B cell (primary cell): ENCODE results near the gene PRSS16. TPM values are rescaled to one million over a fixed set of nuclear protein-coding genes. Genes with fewer than 3 reads are reported as not detected.
"Not testable (repeated sequence)": the region's sequence is repeated elsewhere in the genome, so short reads cannot be mapped to it uniquely, and the experiment has no call there.

Experiments
- ATAC-seq: fragments of 200-7000 bp; cut with Tn5 transposase; one replicate; pipeline ENCODE4 v1.10.0; 2021; ENCODE audit warnings: low read depth, mild to moderate bottlenecking, moderate number of reproducible peaks, moderate library complexity
- CTCF ChIA-PET: fragments of 350-600 bp; sonication (Branson Sonifier 250); formaldehyde crosslinking; loops from one replicate; lab custom pipeline; 2021; ENCODE audit warnings: antibody characterized with exemption, inconsistent platforms; lab: Charles Lee
- POLR2A ChIA-PET: fragments of 350-600 bp; sonication (Branson Sonifier 250); formaldehyde crosslinking; loops from one replicate; lab custom pipeline; 2021; ENCODE audit warnings: antibody characterized with exemption; lab: Charles Lee
- DNase-seq: peaks from one replicate; pipeline ENCODE4 v3.0.0; 2013
- H2AFZ ChIP-seq: 2 replicates; pipeline ENCODE4 v1.6.1; 2012; ENCODE audit warnings: mild to moderate bottlenecking, low read depth, low read length; ENCODE audit not compliant: insufficient read depth, poor library complexity, severe bottlenecking
- H3K27ac ChIP-seq, 2 donors: 1 replicate in 1 of 2; 2 replicates in 1 of 2; pipeline ENCODE4 v1.5.1; 2012 to 2013; ENCODE audit warnings: low read length in 2 of 2, mild to moderate bottlenecking in 2 of 2, moderate library complexity in 1 of 2
- H3K27me3 ChIP-seq, 4 experiments: fragments of 200-600 bp in 1 of 4; sonication (generic) in 1 of 4; replicated peaks in 1 of 4; 1 replicate in 2 of 4; 2 replicates in 2 of 4; pipeline versions ENCODE4 v1.6.1 to v1.7.0; 2013 to 2016; ENCODE audit warnings: low read length in 3 of 4, mild to moderate bottlenecking in 2 of 4, mixed read lengths in 1 of 4, moderate library complexity in 1 of 4; ENCODE audit not compliant: insufficient read depth in 4 of 4, control insufficient read depth in 3 of 4; ENCODE audit errors: control extremely low read depth in 1 of 4
- H3K36me3 ChIP-seq, 2 experiments: replicated peaks in 1 of 2; 1 replicate in 1 of 2; 2 replicates in 1 of 2; pipeline versions ENCODE4 v1.6.1 to v1.7.1; 2013; ENCODE audit warnings: low read length in 1 of 2; ENCODE audit not compliant: insufficient read depth in 2 of 2, control insufficient read depth in 1 of 2; ENCODE audit errors: control extremely low read depth in 1 of 2, extremely low read depth in 1 of 2
- H3K4me1 ChIP-seq, 2 donors: fragments of 200-600 bp in 1 of 2; sonication (generic) in 1 of 2; 1 replicate in 1 of 2; 2 replicates in 1 of 2; pipeline versions ENCODE4 v1.5.1 to v1.6.1; 2013 to 2017; ENCODE audit warnings: low read length in 2 of 2; ENCODE audit not compliant: control insufficient read depth in 2 of 2, insufficient read depth in 2 of 2
- H3K4me2 ChIP-seq: replicated peaks from 2 replicates; pipeline ENCODE3; 2012; ENCODE audit warnings: mild to moderate bottlenecking, low read depth, low read length; ENCODE audit not compliant: poor library complexity, severe bottlenecking
- H3K4me3 ChIP-seq, 5 experiments: fragments of 200-600 bp in 1 of 5; sonication (generic) in 1 of 5; 1 replicate in 3 of 5; 2 replicates in 2 of 5; pipeline versions ENCODE4 v1.5.1 to v1.7.0; 2011 to 2016; ENCODE audit warnings: low read length in 4 of 5, mild to moderate bottlenecking in 4 of 5, low read depth in 2 of 5, control low read depth in 1 of 5, moderate library complexity in 1 of 5; ENCODE audit not compliant: insufficient read depth in 1 of 5; ENCODE audit errors: control extremely low read depth in 1 of 5, extremely low read depth in 1 of 5
- H3K79me2 ChIP-seq: fragments of 200-600 bp; sonication (generic); one replicate; pipeline ENCODE4 v1.6.0; 2016; ENCODE audit warnings: low read length; ENCODE audit not compliant: control insufficient read depth, insufficient read depth
- H3K9ac ChIP-seq: fragments of 200-600 bp; sonication (generic); 2 replicates; pipeline ENCODE4 v1.6.1; 2017; ENCODE audit warnings: mild to moderate bottlenecking, low read length, moderate library complexity
- H3K9me3 ChIP-seq, 3 donors: one replicate each; pipeline versions ENCODE4 v1.6.1 to v1.7.1; 2013; ENCODE audit warnings: low read length in 2 of 3; ENCODE audit not compliant: control insufficient read depth in 2 of 3, insufficient read depth in 1 of 3; ENCODE audit errors: control extremely low read depth in 1 of 3
- H4K20me1 ChIP-seq: 2 replicates; pipeline ENCODE4 v1.6.0; 2012; ENCODE audit warnings: mild to moderate bottlenecking, low read length; ENCODE audit not compliant: insufficient read depth, control insufficient read depth, poor library complexity, severe bottlenecking
- H3K27ac Mint-ChIP-seq: one replicate; pipeline ENCODE4 v1.8.0; 2021; ENCODE audit warnings: mixed read lengths
- H3K27me3 Mint-ChIP-seq: one replicate; pipeline ENCODE4 v1.8.0; 2021; ENCODE audit warnings: mixed read lengths
- H3K4me1 Mint-ChIP-seq: one replicate; pipeline ENCODE4 v1.8.0; 2021; ENCODE audit warnings: mixed read lengths
- H3K4me3 Mint-ChIP-seq: one replicate; pipeline ENCODE4 v1.8.0; 2021; ENCODE audit warnings: mixed read lengths
- H3K9me3 Mint-ChIP-seq: one replicate; pipeline ENCODE4 v1.8.0; 2022; ENCODE audit warnings: mixed read lengths; ENCODE audit not compliant: insufficient read depth
- EZH2 ChIP-seq: IDR thresholded peaks from 2 replicates; pipeline ENCODE4 v1.6.1; 2012; ENCODE audit warnings: borderline replicate concordance, low read depth, mild to moderate bottlenecking, moderate library complexity, low read length; ENCODE audit not compliant: insufficient read depth, poor library complexity, severe bottlenecking
- WGBS: methylation state at CpG from one replicate; pipeline ENCODE4 v1.1.5; 2013; ENCODE audit warnings: missing lambda C conversion rate; ENCODE audit not compliant: insufficient coverage; 5-methylcytosine and 5-hydroxymethylcytosine counted together
- intact Hi-C: fragments of 100-400 bp; cut with micrococcal nuclease; formaldehyde crosslinking; loops from one replicate; pipeline ENCODE4 v1.10.0; 2022
- polyA plus RNA-seq: library from polyadenylated mRNA; depleted of rRNA; stranded (reverse); fragments of >200 nt; gene quantifications from 2 replicates; pipeline ENCODE4 v1.2.3, GENCODE V29; 2012
- total RNA-seq, 2 donors: library from RNA; stranded (reverse); fragments of 120-200 nt in 1 of 2; gene quantifications; 1 replicate in 1 of 2; 2 replicates in 1 of 2; pipeline versions ENCODE4 v1.2.3 to v1.2.4, GENCODE V29; 2013 to 2022
- TF ChIP-seq, protein P1 (sequence below): fragments of 200-600 bp; IDR thresholded peaks from one replicate; pipeline ENCODE4 v1.8.0; 2022; ENCODE audit warnings: antibody characterized with exemption, mild to moderate bottlenecking

PRSS16 gene
- total and polyA plus RNA-seq, 2 donors (not counting 1 experiment from before 2014, with no cell fraction given) = 1.3 to 2.4 TPM

DNA sequence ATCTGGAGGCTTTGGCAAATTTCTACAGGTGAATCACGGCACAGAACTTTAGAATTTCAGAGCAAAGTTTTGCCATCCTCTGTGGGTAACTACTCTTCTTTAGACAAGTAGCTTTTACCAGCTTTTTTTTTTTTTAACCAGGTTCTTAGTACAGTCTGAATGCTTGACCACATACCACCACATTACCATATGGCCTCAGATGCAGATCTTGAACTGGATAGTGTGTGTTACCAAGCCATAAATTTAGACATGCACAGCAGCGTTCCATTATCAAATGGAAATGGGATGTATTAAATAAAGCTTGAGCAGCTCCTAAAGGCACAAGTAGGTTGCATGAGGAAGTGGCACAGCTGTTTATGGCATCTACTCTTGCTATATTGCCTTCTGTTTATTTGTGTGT, 38.3 kb upstream of the PRSS16 start:
- Histone ChIP-seq H3K4me3 (no peak overlapping the region), H2AFZ (no peak overlapping the region), H3K9ac (no peak overlapping the region), H3K4me2 (no peak overlapping the region), H4K20me1 (no peaks in the 10 kb centered on the region), H3K79me2 (no peaks in the 10 kb centered on the region), H3K27me3 (peaks cover 0 to 60% (median 35%) of the 10 kb centered on the region in 4 experiments), H3K4me1 (peaks cover 9 to 13% of the 10 kb centered on the region in 2 donors), H3K36me3 (no peaks in the 10 kb centered on the region), H3K27ac (no peak overlapping the region), H3K9me3 (peaks cover 0 to 33% (median 0%) of the 10 kb centered on the region in 3 donors)
- Mint-ChIP-seq H3K4me3 (no peak overlapping the region), H3K27ac (no peak overlapping the region), H3K9me3 (no peaks in the 10 kb centered on the region), H3K27me3 (peaks cover 66% of the 10 kb centered on the region), H3K4me1 (peaks cover 6% of the 10 kb centered on the region)
- ATAC-seq = no peak
- ChIA-PET CTCF (no interaction called here), POLR2A (interaction anchor here (0.7 kb wide), 1 partner anchor 560 kb away, joined by 3 read pairs; no protein-coding TSS in a partner anchor)
- TF ChIP-seq EZH2 = no peak
- TF ChIP-seq, protein P1, sequence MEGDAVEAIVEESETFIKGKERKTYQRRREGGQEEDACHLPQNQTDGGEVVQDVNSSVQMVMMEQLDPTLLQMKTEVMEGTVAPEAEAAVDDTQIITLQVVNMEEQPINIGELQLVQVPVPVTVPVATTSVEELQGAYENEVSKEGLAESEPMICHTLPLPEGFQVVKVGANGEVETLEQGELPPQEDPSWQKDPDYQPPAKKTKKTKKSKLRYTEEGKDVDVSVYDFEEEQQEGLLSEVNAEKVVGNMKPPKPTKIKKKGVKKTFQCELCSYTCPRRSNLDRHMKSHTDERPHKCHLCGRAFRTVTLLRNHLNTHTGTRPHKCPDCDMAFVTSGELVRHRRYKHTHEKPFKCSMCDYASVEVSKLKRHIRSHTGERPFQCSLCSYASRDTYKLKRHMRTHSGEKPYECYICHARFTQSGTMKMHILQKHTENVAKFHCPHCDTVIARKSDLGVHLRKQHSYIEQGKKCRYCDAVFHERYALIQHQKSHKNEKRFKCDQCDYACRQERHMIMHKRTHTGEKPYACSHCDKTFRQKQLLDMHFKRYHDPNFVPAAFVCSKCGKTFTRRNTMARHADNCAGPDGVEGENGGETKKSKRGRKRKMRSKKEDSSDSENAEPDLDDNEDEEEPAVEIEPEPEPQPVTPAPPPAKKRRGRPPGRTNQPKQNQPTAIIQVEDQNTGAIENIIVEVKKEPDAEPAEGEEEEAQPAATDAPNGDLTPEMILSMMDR = no peak
- intact Hi-C loops = no loop called here
- WGBS = 100% methylated on average over 1 of the region's 2 CpGs
- no peak for DNase-seq

DNA sequence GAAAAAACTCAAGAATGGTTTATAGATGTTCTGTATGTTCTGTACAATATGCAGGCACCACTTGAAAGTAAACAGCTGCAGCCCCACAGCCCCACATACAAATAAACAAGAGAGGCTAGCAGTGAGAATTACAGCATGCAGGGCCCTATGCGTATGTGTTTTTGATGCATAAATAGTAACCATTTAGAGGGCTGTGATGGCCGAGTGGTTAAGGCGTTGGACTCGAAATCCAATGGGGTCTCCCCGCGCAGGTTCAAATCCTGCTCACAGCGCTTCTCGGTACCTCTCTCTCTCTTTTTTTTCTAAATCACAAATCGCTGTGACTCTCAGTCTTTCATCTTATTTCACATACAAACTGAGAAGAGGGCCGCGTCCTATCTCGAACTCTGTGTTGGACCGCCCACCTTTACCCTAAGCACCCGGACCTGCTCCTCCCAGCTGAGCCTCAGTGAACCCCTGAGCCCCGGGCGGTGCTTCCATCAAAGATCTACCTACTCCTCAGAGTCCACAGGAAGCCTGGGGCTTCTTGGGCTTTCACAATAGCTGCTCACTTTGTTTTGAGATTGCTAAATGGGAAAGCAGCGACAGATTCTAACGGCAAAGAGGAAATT, 37.7 kb upstream of the PRSS16 start:
- intact Hi-C loops = no loop called here
- ChIA-PET CTCF (no interaction called here), POLR2A (interaction anchor here (0.7 kb wide), 1 partner anchor 559 kb away, joined by 3 read pairs; no protein-coding TSS in a partner anchor)
- Histone ChIP-seq H3K36me3 (no peaks in the 10 kb centered on the region), H3K4me1 (peaks cover 9 to 13% of the 10 kb centered on the region in 2 donors), H3K9me3 (peaks cover 0 to 38% (median 0%) of the 10 kb centered on the region in 3 donors), H3K4me2 (no peak overlapping the region), H3K27me3 (peaks cover 0 to 65% (median 39%) of the 10 kb centered on the region in 4 experiments), H3K79me2 (no peaks in the 10 kb centered on the region), H2AFZ (no peak overlapping the region), H3K9ac (no peak overlapping the region), H3K4me3 (no peak overlapping the region), H4K20me1 (no peaks in the 10 kb centered on the region), H3K27ac (no peak overlapping the region)
- H3K9me3 Mint-ChIP-seq = no peaks in the 10 kb centered on the region
- TF ChIP-seq, protein P1 = no peak
- no peak for TF ChIP-seq EZH2
- H3K4me1 Mint-ChIP-seq = peaks cover 6% of the 10 kb centered on the region
- ATAC-seq (no peak), DNase-seq (no peak)
- H3K27me3 Mint-ChIP-seq = peaks cover 63% of the 10 kb centered on the region
- H3K4me3 Mint-ChIP-seq = no peak overlapping the region
- WGBS = 88% methylated on average over 14 of the region's 18 CpGs
- H3K27ac Mint-ChIP-seq = no peak overlapping the region

DNA sequence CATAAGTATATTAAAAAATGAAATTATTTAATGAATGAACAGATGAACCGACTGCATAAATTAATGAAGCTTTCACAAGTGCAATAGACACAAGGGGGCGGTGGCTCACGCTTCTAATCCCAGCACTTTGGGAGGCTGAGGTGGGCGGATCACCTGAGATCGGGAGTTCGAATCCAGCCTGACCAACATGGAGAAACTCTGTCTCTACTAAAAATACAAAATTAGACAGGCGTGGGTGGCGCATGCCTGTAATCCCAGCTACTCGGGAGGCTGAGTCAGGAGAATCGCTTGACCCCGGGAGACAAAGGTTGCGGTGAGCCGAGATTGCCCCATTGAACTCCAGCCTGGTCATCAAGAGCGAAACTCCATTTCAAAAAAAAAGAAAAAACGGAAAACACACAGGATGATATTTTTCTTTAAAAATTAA, 34.4 kb upstream of the PRSS16 start:
- H3K4me3 ChIP-seq, H3K4me1 ChIP-seq, H3K79me2 ChIP-seq, H3K9ac ChIP-seq, ATAC-seq, H3K27ac ChIP-seq, H3K4me2 ChIP-seq, H3K4me3 Mint-ChIP-seq, H3K9me3 Mint-ChIP-seq, CTCF ChIA-PET, H3K4me1 Mint-ChIP-seq, H3K36me3 ChIP-seq, POLR2A ChIA-PET, H3K27ac Mint-ChIP-seq, H2AFZ ChIP-seq, H4K20me1 ChIP-seq, DNase-seq, intact Hi-C loops: not testable (repeated sequence)
- H3K27me3 Mint-ChIP-seq = peaks cover 46% of the 10 kb centered on the region
- peaks cover 0 to 64% (median 0%) of the 10 kb centered on the region in 3 donors for H3K9me3 ChIP-seq
- WGBS = 91% methylated on average over 4 of the region's 15 CpGs
- peaks cover 0 to 60% (median 19%) of the 10 kb centered on the region in 4 experiments for H3K27me3 ChIP-seq
